ENCODE results near the gene CREG2. TPM values are rescaled to one million over a fixed set of nuclear protein-coding genes. Genes with fewer than 3 reads are reported as not detected.

The CREG2 gene
- polyA plus RNA-seq, 3 donors from 2014 or later: not detected

DNA sequence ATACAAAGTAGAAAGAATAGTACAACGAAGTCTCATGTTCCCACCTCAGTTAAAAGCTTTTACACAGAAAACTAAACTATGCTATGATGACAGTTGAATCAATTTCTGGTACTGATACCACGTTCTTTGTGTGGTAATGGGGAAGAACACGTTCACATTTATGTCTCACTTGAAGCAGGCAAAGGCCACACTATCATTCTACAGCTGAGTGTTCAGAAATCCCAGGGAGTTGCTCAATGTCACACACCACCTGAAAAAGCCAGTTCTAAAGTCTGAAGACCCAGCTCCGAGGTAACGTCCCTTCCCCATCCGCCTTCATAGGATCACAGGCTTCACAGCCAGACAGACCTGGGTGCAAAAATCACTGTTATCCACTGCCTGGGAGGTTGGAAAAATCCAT is 87.7 kb downstream of the CREG2 start:
- Mint-ChIP-seq H3K27ac (peak overlapping the region; percentile 47 to 91 (median 82)), H3K36me3 (peaks cover 0 to 6% (median 3%) of the 10 kb centered on the region in 3 donors), H3K27me3 (ENCODE audit: low read depth in 3 of 3) (no peaks in the 10 kb centered on the region), H3K4me3 (peak overlapping the region; percentile 50 to 72 (median 65)), H3K4me1 (peaks cover 88 to 100% of the 10 kb centered on the region in 2 donors), H3K9me3 (no peaks in the 10 kb centered on the region)
- no peak for DNase-seq

- H3K4me1 Mint-ChIP-seq: peaks cover 75 to 90% of the 10 kb centered on the region in 2 donors
- no peaks in the 10 kb centered on the region for H3K9me3 Mint-ChIP-seq
- peak overlapping the region in 4 of 5 donors; percentile 10 to 48 (median 19) for H3K4me3 Mint-ChIP-seq
- H3K27me3 Mint-ChIP-seq (ENCODE audit: low read depth in 3 of 3): no peaks in the 10 kb centered on the region
- peak overlapping the region; percentile 18 to 82 (median 35) for H3K27ac Mint-ChIP-seq
- peaks cover 0 to 11% (median 0%) of the 10 kb centered on the region in 3 donors for H3K36me3 Mint-ChIP-seq
- DNase-seq: no peak
Observed at GRCh38 chr2:101297383-101297782, 89.9 kb downstream of the CREG2 start.

- Mint-ChIP-seq H3K4me3 (peak overlapping the region in 2 of 5 donors; percentile 13 to 69), H3K36me3 (peaks cover 0 to 8% (median 0%) of the 10 kb centered on the region in 3 donors), H3K9me3 (no peaks in the 10 kb centered on the region), H3K4me1 (peaks cover 66 to 80% of the 10 kb centered on the region in 2 donors), H3K27me3 (ENCODE audit: low read depth in 3 of 3) (no peaks in the 10 kb centered on the region), H3K27ac (peak overlapping the region in 5 of 6 donors; percentile 2 to 55 (median 29))
- no peak for DNase-seq
Observed at GRCh38 chr2:101296371-101296770, 90.9 kb downstream of the CREG2 start.

- H3K27me3 Mint-ChIP-seq (ENCODE audit: low read depth in 3 of 3): no peaks in the 10 kb centered on the region
- peak overlapping the region in 3 of 6 donors; percentile 1 to 6 (median 2) for H3K27ac Mint-ChIP-seq
- peak overlapping the region in 3 of 5 donors; percentile 13 to 69 (median 39) for H3K4me3 Mint-ChIP-seq
- H3K4me1 Mint-ChIP-seq: peaks cover 63 to 76% of the 10 kb centered on the region in 2 donors
- no peaks in the 10 kb centered on the region for H3K9me3 Mint-ChIP-seq
- no peak for DNase-seq
- peaks cover 0 to 8% (median 0%) of the 10 kb centered on the region in 3 donors for H3K36me3 Mint-ChIP-seq
Observed at GRCh38 chr2:101295895-101296294, 91.4 kb downstream of the CREG2 start.

Other genes with a start within 250 kb of the CREG2 start
- under 1 TPM in 2 of 3 donors, not detected in 1; 0.17 to 0.64 TPM for gene TBC1D8, start 236.1 kb downstream of the CREG2 start, polyA plus RNA-seq
- 10 to 100 TPM; 37.0 to 56.9 (median 39.3) TPM for gene CNOT11, start 134.6 kb downstream of the CREG2 start, polyA plus RNA-seq
- gene RNF149, start 78.8 kb downstream of the CREG2 start, polyA plus RNA-seq: 10 to 100 TPM; 45.5 to 79.9 (median 50.9) TPM
- not detected for gene RFX8, start 87.6 kb upstream of the CREG2 start, polyA plus RNA-seq

Measured in immature natural killer cell (primary cell).